Large intestine (tissue), 3 donors: ENCODE data around the gene METTL14. TPM values are rescaled to one million over a fixed set of nuclear protein-coding genes. Genes with fewer than 3 reads are reported as not detected.
A peak's percentile ranks its signal among the peaks of the same experiment; 100 is the strongest.

ENCODE experiments used
- DNase-seq, 2 donors: peaks; one replicate each; pipeline versions ENCODE4 v3.0.0 to v3.0.0-alpha.2; 2013
- H3K27ac ChIP-seq: one replicate; pipeline ENCODE4 v1.5.1; 2013; ENCODE audit warnings: low read length
- H3K27me3 ChIP-seq: 2 replicates; pipeline ENCODE4 v1.6.1; 2013; ENCODE audit warnings: low read length; ENCODE audit not compliant: control insufficient read depth, insufficient read depth
- H3K36me3 ChIP-seq: 2 replicates; pipeline ENCODE4 v1.6.1; 2013; ENCODE audit warnings: low read length; ENCODE audit not compliant: control insufficient read depth, insufficient read depth
- H3K4me1 ChIP-seq: one replicate; pipeline ENCODE4 v1.6.1; 2013; ENCODE audit warnings: low read length; ENCODE audit not compliant: control insufficient read depth, insufficient read depth
- H3K4me3 ChIP-seq: one replicate; pipeline ENCODE4 v1.5.1; 2013; ENCODE audit warnings: low read length
- H3K9me3 ChIP-seq: one replicate; pipeline ENCODE4 v1.6.1; 2013; ENCODE audit warnings: mild to moderate bottlenecking, low read depth, low read length, moderate library complexity; ENCODE audit not compliant: control insufficient read depth
- WGBS: methylation state at CpG from one replicate; pipeline ENCODE4 v1.1.5; 2013; ENCODE audit warnings: low lambda C conversion rate; ENCODE audit not compliant: insufficient coverage; 5-methylcytosine and 5-hydroxymethylcytosine counted together
- polyA plus RNA-seq: library from polyadenylated mRNA; unstranded; fragments of 120-200 nt; gene quantifications from one replicate; pipeline ENCODE4 v1.2.1, GENCODE V29; 2013

Gene METTL14
- polyA plus RNA-seq, 1 donor: 43.4 TPM

DNA sequence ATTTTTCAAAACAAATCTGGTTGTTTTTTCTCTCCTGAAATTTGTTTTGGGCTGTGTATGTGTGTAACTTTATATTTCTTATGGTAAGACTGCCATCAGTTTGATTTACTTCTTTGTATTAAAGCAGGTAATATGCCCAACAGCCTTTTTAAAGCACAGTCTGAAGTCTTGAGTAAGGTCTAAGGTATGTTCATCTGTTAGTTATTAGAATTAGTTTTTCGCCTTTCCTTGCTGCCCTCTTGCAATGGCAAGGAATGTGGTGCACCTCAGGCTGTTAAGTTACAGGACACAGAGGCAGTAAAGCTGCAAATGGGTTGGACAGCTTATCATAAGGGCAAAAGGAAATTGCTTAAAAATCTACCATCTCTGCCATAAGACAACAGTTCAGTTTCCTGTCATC is 71.8 kb downstream of the METTL14 start:
- Histone ChIP-seq H3K4me1 (peaks cover 8% of the 10 kb centered on the region), H3K36me3 (peaks cover 13% of the 10 kb centered on the region), H3K4me3 (no peak overlapping the region), H3K27ac (peak overlapping the region; percentile 13), H3K27me3 (no peaks in the 10 kb centered on the region), H3K9me3 (no peaks in the 10 kb centered on the region)
- WGBS: no CpG with 5 or more reads among the region's 1 CpG
- no peak for DNase-seq

DNA sequence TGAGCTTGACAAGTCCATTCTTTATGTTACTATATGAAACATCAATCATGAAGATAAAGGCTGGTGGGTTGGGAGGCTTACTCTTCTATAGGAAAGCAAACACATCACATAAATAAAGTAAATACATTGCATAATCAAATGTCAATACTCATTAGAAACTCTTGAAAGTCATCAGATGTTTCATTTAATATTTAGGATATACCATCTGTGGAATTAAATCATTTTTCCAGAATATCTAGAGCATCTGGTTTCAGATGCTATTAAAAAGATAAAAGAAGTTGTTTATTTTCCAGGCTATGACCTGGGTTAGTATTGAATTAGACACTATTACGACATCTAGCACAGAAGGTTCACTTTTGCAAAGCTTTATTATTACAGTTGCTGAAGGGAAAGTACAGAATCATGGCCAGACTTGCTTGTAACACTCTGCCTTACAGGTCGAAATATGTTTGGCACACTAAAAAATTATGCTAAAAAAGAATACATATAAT is 72.6 kb downstream of the METTL14 start:
- no peaks in the 10 kb centered on the region for H3K27me3 ChIP-seq
- WGBS: 67% methylated on average over 1 of the region's 2 CpGs
- H3K4me3 ChIP-seq: no peak overlapping the region
- H3K4me1 ChIP-seq: peaks cover 8% of the 10 kb centered on the region
- peak overlapping the region; percentile 13 for H3K27ac ChIP-seq
- H3K36me3 ChIP-seq: peaks cover 13% of the 10 kb centered on the region
- no peaks in the 10 kb centered on the region for H3K9me3 ChIP-seq
- no peak for DNase-seq

DNA sequence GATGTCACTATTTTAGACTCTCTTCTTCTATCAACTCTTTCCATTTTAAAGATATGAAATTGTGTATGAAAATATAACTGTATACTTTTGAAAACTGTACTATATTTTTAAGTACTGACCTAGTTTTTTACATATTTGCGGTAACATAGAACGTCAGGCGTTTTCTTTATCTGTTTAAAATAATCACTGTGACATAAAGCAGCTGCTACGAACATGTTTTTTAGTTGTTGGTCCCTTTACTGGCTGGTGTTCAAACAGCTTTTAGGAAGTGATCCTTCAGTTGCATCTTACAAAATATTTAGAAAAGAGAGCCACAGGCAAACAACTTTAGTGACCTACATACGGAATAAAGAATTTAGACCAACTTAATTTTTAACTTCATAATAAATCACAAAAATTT is 73.1 kb downstream of the METTL14 start:
- Histone ChIP-seq H3K27ac (peak overlapping the region; percentile 13), H3K4me1 (peaks cover 8% of the 10 kb centered on the region), H3K4me3 (no peak overlapping the region), H3K9me3 (no peaks in the 10 kb centered on the region), H3K36me3 (peaks cover 14% of the 10 kb centered on the region), H3K27me3 (no peaks in the 10 kb centered on the region)
- 57% methylated on average over 4 of the region's 5 CpGs for WGBS
- DNase-seq: no peak

DNA sequence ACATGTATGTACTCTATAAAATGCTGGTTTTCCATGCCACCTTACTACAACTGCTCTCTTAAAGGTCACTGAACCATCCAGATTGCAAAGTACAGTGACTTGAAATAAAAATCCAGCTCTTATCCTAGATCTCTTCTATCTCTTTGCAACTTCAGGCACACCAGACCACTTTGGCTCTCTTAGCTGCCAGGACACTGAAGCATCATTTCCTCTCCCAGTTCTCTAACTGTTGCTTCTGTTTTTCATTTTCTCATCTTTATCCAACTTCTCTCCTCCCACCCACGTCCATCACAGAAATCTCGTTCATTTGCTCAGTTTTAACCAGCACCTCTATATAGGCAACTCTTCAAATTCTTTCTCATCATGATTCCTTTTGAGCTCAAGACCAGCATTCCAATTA is 74.3 kb downstream of the METTL14 start:
- 79% methylated on average over 2 of the region's 2 CpGs for WGBS
- H3K27ac ChIP-seq: no peak overlapping the region
- H3K4me1 ChIP-seq: peaks cover 8% of the 10 kb centered on the region
- no peak overlapping the region for H3K4me3 ChIP-seq
- H3K27me3 ChIP-seq: no peaks in the 10 kb centered on the region
- no peak for DNase-seq
- H3K9me3 ChIP-seq: no peaks in the 10 kb centered on the region
- peaks cover 26% of the 10 kb centered on the region for H3K36me3 ChIP-seq

DNA sequence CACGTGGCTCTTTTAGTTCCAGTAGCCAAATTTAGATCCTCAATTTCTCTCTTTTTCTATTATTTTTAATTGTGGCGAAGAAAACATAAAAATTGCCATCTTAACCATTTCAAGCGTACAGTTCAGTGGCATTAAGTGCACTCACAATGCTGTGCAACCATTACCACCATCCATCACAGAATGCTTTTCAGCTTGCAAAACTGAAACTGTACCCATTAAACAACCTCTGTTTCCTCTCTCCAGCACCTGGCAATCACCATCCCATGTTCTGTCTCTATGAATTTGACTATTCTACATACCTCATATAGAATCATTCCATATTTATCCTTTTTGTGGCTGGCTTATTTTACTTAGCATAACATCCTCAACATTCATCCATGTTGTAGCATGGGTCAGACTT is 74.9 kb downstream of the METTL14 start:
- H3K9me3 ChIP-seq: no peaks in the 10 kb centered on the region
- peaks cover 8% of the 10 kb centered on the region for H3K4me1 ChIP-seq
- H3K36me3 ChIP-seq: peaks cover 29% of the 10 kb centered on the region
- H3K27me3 ChIP-seq: no peaks in the 10 kb centered on the region
- no peak for DNase-seq
- 100% methylated on average over 3 of the region's 3 CpGs for whole genome bisulfite sequencing
- no peak overlapping the region for H3K4me3 ChIP-seq
- no peak overlapping the region for H3K27ac ChIP-seq

DNA sequence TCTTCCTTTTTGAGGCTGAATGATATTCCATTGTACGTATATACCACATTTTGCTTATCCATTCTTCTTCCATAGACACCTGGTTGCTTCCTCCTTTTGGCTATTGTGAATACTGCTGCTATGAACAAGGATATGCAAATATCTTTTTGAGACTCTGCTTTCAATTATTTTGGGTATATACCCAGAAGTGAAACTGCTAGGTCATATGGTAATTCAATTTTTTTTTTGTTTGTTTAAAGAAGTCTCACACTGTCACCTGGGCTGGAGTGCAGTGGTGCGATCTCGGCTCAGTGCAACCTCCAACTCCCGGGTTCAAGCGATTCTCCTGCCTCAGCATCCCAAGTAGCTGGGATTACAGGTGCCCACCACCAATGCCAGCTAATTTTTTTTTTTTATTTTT is 75.3 kb downstream of the METTL14 start:
- Histone ChIP-seq H3K36me3 (peaks cover 29% of the 10 kb centered on the region), H3K27me3 (no peaks in the 10 kb centered on the region), H3K9me3 (no peaks in the 10 kb centered on the region), H3K4me1 (peaks cover 8% of the 10 kb centered on the region), H3K27ac (no peak overlapping the region), H3K4me3 (no peak overlapping the region)
- DNase-seq: no peak
- 100% methylated on average over 4 of the region's 5 CpGs for WGBS

DNA sequence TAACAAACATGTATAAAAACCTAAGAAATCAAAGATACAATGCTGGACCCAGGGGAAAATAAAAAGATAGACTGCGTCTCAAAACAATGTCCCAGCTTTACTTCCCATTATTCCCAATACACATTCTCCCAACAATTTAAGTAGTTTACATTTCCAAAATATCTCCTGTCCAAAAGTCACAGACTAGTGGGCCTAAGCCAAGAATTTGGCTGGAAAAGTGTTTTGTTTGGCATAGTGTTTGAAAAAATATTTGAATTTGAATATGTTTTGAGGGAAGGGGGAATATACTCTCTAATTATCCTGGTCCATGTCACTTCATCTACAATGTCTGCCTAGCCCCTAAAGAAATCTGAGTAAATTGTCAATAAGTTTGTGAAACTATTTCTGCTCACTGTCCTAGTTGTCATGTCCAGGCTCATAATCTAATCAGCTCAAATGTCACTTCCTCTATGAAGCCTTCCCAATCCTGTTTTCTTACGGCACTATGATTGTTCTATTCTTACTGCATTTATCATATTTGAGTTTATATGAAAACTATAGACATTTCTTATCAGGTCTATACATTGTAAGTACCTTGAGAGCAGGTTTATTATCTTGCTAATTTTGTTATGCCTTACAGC is 76.3 kb downstream of the METTL14 start:
- peaks cover 5% of the 10 kb centered on the region for H3K4me1 ChIP-seq
- no peak overlapping the region for H3K4me3 ChIP-seq
- H3K27me3 ChIP-seq: no peaks in the 10 kb centered on the region
- DNase-seq: no peak
- WGBS: 93% methylated on average over 2 of the region's 2 CpGs
- no peaks in the 10 kb centered on the region for H3K9me3 ChIP-seq
- H3K36me3 ChIP-seq: peaks cover 36% of the 10 kb centered on the region
- H3K27ac ChIP-seq: no peak overlapping the region

DNA sequence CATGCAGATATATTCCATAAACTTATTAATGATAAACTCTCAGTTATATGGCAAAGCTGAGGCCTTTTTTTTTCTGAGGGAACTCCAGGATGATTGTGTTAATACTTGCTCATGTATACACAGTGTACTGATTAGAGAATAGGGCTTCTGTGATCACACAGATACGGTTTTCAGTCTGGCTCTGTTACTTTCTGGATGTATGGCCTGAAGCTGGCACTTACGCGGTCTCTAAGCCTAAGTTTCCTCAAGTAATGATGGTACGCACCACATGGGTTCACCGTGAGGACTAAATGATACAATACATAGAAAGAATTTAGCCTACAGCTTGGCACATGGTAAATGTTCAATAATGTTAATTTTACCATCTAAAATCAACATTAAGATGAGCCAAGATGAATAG is 77.0 kb downstream of the METTL14 start:
- Histone ChIP-seq H3K36me3 (peaks cover 40% of the 10 kb centered on the region), H3K27me3 (no peaks in the 10 kb centered on the region), H3K4me1 (peaks cover under 1% of the 10 kb centered on the region), H3K4me3 (no peak overlapping the region), H3K27ac (peak overlapping the region; percentile 16), H3K9me3 (no peaks in the 10 kb centered on the region)
- no CpG with 5 or more reads among the region's 5 CpGs for WGBS
- DNase-seq: no peak

DNA sequence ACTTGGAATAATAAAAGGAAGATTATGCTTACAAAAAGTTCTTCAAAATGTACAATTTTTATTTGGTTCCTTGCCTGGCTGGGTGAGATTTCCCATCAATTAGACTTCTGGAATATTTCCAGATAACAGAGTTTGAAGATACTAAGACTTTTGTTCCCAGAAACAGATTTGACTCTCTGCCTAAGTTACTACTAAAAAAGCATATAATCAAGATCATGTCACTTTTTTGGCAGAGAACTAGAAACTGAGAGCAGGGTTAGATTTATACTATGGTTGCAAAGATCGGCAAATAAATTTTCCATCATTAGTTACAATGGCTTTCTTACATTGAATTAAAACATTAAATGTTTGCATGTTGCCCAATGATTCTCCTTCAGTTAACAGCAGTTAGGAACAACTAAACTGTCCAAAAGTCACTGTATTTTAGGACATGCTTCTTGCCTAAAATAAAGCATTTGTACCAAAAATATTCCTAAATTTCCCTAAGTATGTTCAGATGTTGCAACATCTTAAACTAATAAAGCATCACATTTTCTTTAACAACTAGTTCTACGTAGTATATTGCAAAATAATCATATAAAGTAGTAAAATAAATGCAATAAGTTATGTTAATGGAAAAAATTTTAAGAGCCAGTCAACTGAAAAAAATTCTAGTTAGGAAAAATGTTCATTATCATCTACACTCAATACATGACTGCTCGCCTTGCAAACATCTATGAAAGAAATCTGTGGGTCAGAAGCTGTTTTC is 77.7 kb downstream of the METTL14 start:
- 100% methylated on average over 2 of the region's 3 CpGs for WGBS
- DNase-seq: no peak
- Histone ChIP-seq H3K9me3 (no peaks in the 10 kb centered on the region), H3K4me3 (no peak overlapping the region), H3K27ac (no peak overlapping the region), H3K36me3 (peaks cover 41% of the 10 kb centered on the region), H3K27me3 (no peaks in the 10 kb centered on the region), H3K4me1 (no peaks in the 10 kb centered on the region)
